GM21576 (cell line): ENCODE measurements around the gene GATM.
A peak's percentile ranks its signal among the peaks of the same experiment; 100 is the strongest.

Experiments used
- ATAC-seq: cut with Tn5 transposase; IDR thresholded peaks from one replicate; pipeline ENCODE4 v1.9.1; 2021; ENCODE audit warnings: mild to moderate bottlenecking, moderate library complexity; ENCODE audit not compliant: unreplicated experiment

The GATM gene

GRCh38 chr15:45378149-45378912 lies at the start of gene GATM:
TSS of gene GATM (minus strand) at chr15:45378544. CDS start at chr15:45378453, 91 bp downstream.
- peak; percentile 81 for ATAC-seq

GRCh38 chr15:45427085-45427484 lies 48.7 kb upstream of the GATM start:
- ATAC-seq, result no peak

GRCh38 chr15:45425135-45425534 lies 46.8 kb upstream of the GATM start:
- ATAC-seq, result no peak

- ATAC-seq, result no peak
These were observed 46.1 kb upstream of the GATM start for GRCh38 chr15:45424429-45424828.

- ATAC-seq, result no peak
These were observed 39.1 kb upstream of the GATM start for GRCh38 chr15:45417303-45417950.

- no peak for ATAC-seq
These were observed 36.0 kb upstream of the GATM start for GRCh38 chr15:45414215-45414885.

GRCh38 chr15:45409596-45409995 lies 31.3 kb upstream of the GATM start:
- ATAC-seq, result no peak

- no peak for ATAC-seq
These were observed 29.4 kb upstream of the GATM start for GRCh38 chr15:45407786-45408185.

- peak; percentile 18 for ATAC-seq
These were observed 24.9 kb upstream of the GATM start for GRCh38 chr15:45402955-45403877.

- ATAC-seq, result peak; percentile 84
These were observed 24.0 kb upstream of the GATM start for GRCh38 chr15:45402162-45402954.

GRCh38 chr15:45401665-45402161 lies 23.4 kb upstream of the GATM start:
- peak; percentile 5 for ATAC-seq

- no peak for ATAC-seq
These were observed 21.3 kb upstream of the GATM start for GRCh38 chr15:45399381-45400212.

GRCh38 chr15:45397116-45397665 lies 18.8 kb upstream of the GATM start:
- ATAC-seq, result no peak

- no peak for ATAC-seq
These were observed 17.6 kb upstream of the GATM start for GRCh38 chr15:45395943-45396342.

GRCh38 chr15:45394681-45395080 lies 16.3 kb upstream of the GATM start:
- ATAC-seq, result no peak

- no peak for ATAC-seq
These were observed 15.5 kb upstream of the GATM start for GRCh38 chr15:45393851-45394250.

GRCh38 chr15:45392584-45392855 lies 14.2 kb upstream of the GATM start:
- no peak for ATAC-seq

GRCh38 chr15:45391746-45392583 lies 13.6 kb upstream of the GATM start:
- ATAC-seq, result peak; percentile 94
